SK-N-SH (cell line): ENCODE data around the gene ANKS1B. TPM values are rescaled to one million over a fixed set of nuclear protein-coding genes. Genes with fewer than 3 reads are reported as not detected.

ENCODE experiments used
- CTCF ChIA-PET: fragments of 300-600, 350-600 bp; formaldehyde crosslinking; extraction: SDS; loops from one replicate; lab custom pipeline; 2021; lab: Yijun Ruan, JAX
- POLR2A ChIA-PET: fragments of 350-600 bp; sonication (Branson Sonifier 250); formaldehyde crosslinking; extraction: SDS; loops from one replicate; lab custom pipeline; 2020; ENCODE audit warnings: antibody characterized with exemption, inconsistent platforms; lab: Yijun Ruan, JAX
- DNase-seq: peaks from one replicate; pipeline ENCODE4 v3.0.0; 2012
- H2AFZ ChIP-seq: fragments of 200-600 bp; sonication (generic); 2 replicates; pipeline ENCODE4 v1.8.1; 2016; ENCODE audit warnings: antibody characterized with exemption, mild to moderate bottlenecking, low read depth
- H3F3A ChIP-seq: fragments of 200-600 bp; sonication (generic); replicated peaks from 2 replicates; pipeline ENCODE3; 2016; ENCODE audit warnings: antibody characterized with exemption, mild to moderate bottlenecking; ENCODE audit not compliant: insufficient read depth
- H3K27ac ChIP-seq, 2 experiments: fragments of 200-500 bp in 1 of 2; fragments of 200-600 bp in 1 of 2; sonication (Bioruptor generic) in 1 of 2; sonication (generic), shearing (Covaris generic) in 1 of 2; 2 replicates each; pipeline versions ENCODE4 v1.5.1 to v1.6.1; 2014 to 2016; ENCODE audit warnings: low read depth in 2 of 2, inconsistent platforms in 1 of 2, low read length in 1 of 2, mild to moderate bottlenecking in 1 of 2, mixed read lengths in 1 of 2
- H3K27me3 ChIP-seq: fragments of 200-600 bp; sonication (generic), shearing (Covaris generic); 2 replicates; pipeline ENCODE4 v1.6.1; 2016; ENCODE audit warnings: mixed run types; ENCODE audit not compliant: insufficient read depth
- H3K36me3 ChIP-seq, 2 experiments: fragments of 200-500 bp in 1 of 2; fragments of 200-600 bp in 1 of 2; sonication (Bioruptor generic) in 1 of 2; sonication (generic) in 1 of 2; replicated peaks in 1 of 2; 2 replicates each; pipeline versions ENCODE3 to v1.5.1; 2014 to 2016; ENCODE audit warnings: low read length in 1 of 2, mild to moderate bottlenecking in 1 of 2; ENCODE audit not compliant: insufficient read depth in 2 of 2, control insufficient read depth in 1 of 2
- H3K4me1 ChIP-seq, 2 experiments: fragments of 200-500 bp in 1 of 2; fragments of 200-600 bp in 1 of 2; sonication (Bioruptor generic) in 1 of 2; sonication (generic), shearing (Covaris generic) in 1 of 2; 2 replicates each; pipeline versions ENCODE4 v1.5.1 to v1.6.1; 2014 to 2016; ENCODE audit warnings: low read depth in 1 of 2, low read length in 1 of 2, mixed run types in 1 of 2; ENCODE audit not compliant: insufficient read depth in 2 of 2, control insufficient read depth in 1 of 2
- H3K4me2 ChIP-seq: fragments of 200-600 bp; sonication (generic), shearing (Covaris generic); 2 replicates; pipeline ENCODE4 v1.6.1; 2017; ENCODE audit warnings: mixed run types
- H3K4me3 ChIP-seq, 2 experiments: fragments of 200-500 bp in 1 of 2; fragments of 200-600 bp in 1 of 2; sonication (Bioruptor generic) in 1 of 2; sonication (generic), shearing (Covaris generic) in 1 of 2; 2 replicates each; pipeline versions ENCODE4 v1.5.1 to v1.8.1; 2014 to 2016; ENCODE audit warnings: low read depth in 2 of 2, inconsistent platforms in 1 of 2, low read length in 1 of 2, mild to moderate bottlenecking in 1 of 2, mixed read lengths in 1 of 2, moderate library complexity in 1 of 2
- H3K79me2 ChIP-seq: fragments of 200-600 bp; sonication (generic); 2 replicates; pipeline ENCODE4 v1.8.1; 2017; ENCODE audit warnings: mild to moderate bottlenecking; ENCODE audit not compliant: insufficient read depth
- H3K9ac ChIP-seq: fragments of 200-600 bp; sonication (generic); 2 replicates; pipeline ENCODE4 v1.6.1; 2017; ENCODE audit warnings: mixed run types
- H3K9me2 ChIP-seq: fragments of 200-600 bp; sonication (generic); 2 replicates; pipeline ENCODE4 v1.6.1; 2017; ENCODE audit warnings: mixed run types
- H3K9me3 ChIP-seq: fragments of 200-600 bp; sonication (generic); 2 replicates; pipeline ENCODE4 v1.6.1; 2017; ENCODE audit warnings: mixed run types, mild to moderate bottlenecking, moderate library complexity
- H4K20me1 ChIP-seq: fragments of 200-600 bp; sonication (generic); 2 replicates; pipeline ENCODE4 v1.6.1; 2017; ENCODE audit warnings: mild to moderate bottlenecking, mixed run types; ENCODE audit not compliant: insufficient read depth
- ELF1 ChIP-seq: IDR thresholded peaks from 2 replicates; pipeline ENCODE4 v1.4.0; 2012
- EZH2phosphoT487 ChIP-seq: fragments of 200-600 bp; sonication (generic); IDR thresholded peaks from 2 replicates; pipeline ENCODE4 v1.6.1; 2017; ENCODE audit warnings: low read depth, mixed run types, mild to moderate bottlenecking, antibody characterized with exemption, moderate library complexity, borderline replicate concordance
- FOXJ3 ChIP-seq: sonication (generic); formaldehyde crosslinking; IDR thresholded peaks from 2 replicates; pipeline ENCODE4 v1.5.1; 2020; ENCODE audit warnings: mild to moderate bottlenecking, missing genetic modification reagents
- IRF3 ChIP-seq: fragments of 150-350 bp; IDR thresholded peaks from 2 replicates; pipeline ENCODE4 v1.6.1; 2016; ENCODE audit warnings: mild to moderate bottlenecking, low read depth, low read length
- JUND ChIP-seq: IDR thresholded peaks from 2 replicates; pipeline ENCODE4 v1.4.0; 2012
- MEF2A ChIP-seq: IDR thresholded peaks from 2 replicates; pipeline ENCODE4 v1.4.0; 2012; ENCODE audit warnings: low read depth, borderline replicate concordance
- MXI1 ChIP-seq: IDR thresholded peaks from 2 replicates; pipeline ENCODE4 v1.6.1; 2012; ENCODE audit warnings: mild to moderate bottlenecking, low read depth, low read length, improper control_type of control experiment
- NRF1 ChIP-seq: IDR thresholded peaks from 2 replicates; pipeline ENCODE4 v1.6.1; 2012; ENCODE audit warnings: low read depth, mild to moderate bottlenecking, low read length
- RAD21 ChIP-seq: IDR thresholded peaks from 2 replicates; pipeline ENCODE4 v1.6.1; 2012; ENCODE audit warnings: mild to moderate bottlenecking, low read length
- REST ChIP-seq: IDR thresholded peaks from 2 replicates; pipeline ENCODE4 v1.6.1; 2012; ENCODE audit warnings: mild to moderate bottlenecking, low read depth, low read length, moderate library complexity
- RFX5 ChIP-seq: IDR thresholded peaks from 2 replicates; pipeline ENCODE4 v1.6.1; 2012; ENCODE audit warnings: mild to moderate bottlenecking, improper control_type of control experiment, low read length
- SIN3A ChIP-seq: IDR thresholded peaks from 2 replicates; pipeline ENCODE4 v1.6.1; 2012; ENCODE audit warnings: low read depth, mild to moderate bottlenecking, low read length, moderate library complexity, borderline replicate concordance
- TAF1 ChIP-seq: IDR thresholded peaks from 2 replicates; pipeline ENCODE4 v1.6.1; 2012; ENCODE audit warnings: low read depth, mild to moderate bottlenecking, low read length, moderate library complexity, borderline replicate concordance
- TCF12 ChIP-seq: IDR thresholded peaks from 2 replicates; pipeline ENCODE4 v1.4.0; 2012
- TEAD4 ChIP-seq: IDR thresholded peaks from 2 replicates; pipeline ENCODE4 v1.4.0; 2012; ENCODE audit warnings: mild to moderate bottlenecking, borderline replicate concordance; ENCODE audit not compliant: insufficient read depth
- WGBS: methylation state at CpG from one replicate; pipeline ENCODE4 v1.1.6; 2017; ENCODE audit warnings: low lambda C conversion rate; 5-methylcytosine and 5-hydroxymethylcytosine counted together
- polyA plus RNA-seq, 3 experiments: library from polyadenylated mRNA; depleted of rRNA; stranded (reverse); fragments of >200 nt; gene quantifications; 2 replicates each; pipeline ENCODE4 v1.2.3, GENCODE V29; 2012
- TF ChIP-seq, protein P1 (sequence below): IDR thresholded peaks from 2 replicates; pipeline ENCODE4; 2012

The ANKS1B gene
- polyA plus RNA-seq, 1 of the 3 experiments (the other 2 are of a cell fraction), result 1.8 TPM

DNA sequence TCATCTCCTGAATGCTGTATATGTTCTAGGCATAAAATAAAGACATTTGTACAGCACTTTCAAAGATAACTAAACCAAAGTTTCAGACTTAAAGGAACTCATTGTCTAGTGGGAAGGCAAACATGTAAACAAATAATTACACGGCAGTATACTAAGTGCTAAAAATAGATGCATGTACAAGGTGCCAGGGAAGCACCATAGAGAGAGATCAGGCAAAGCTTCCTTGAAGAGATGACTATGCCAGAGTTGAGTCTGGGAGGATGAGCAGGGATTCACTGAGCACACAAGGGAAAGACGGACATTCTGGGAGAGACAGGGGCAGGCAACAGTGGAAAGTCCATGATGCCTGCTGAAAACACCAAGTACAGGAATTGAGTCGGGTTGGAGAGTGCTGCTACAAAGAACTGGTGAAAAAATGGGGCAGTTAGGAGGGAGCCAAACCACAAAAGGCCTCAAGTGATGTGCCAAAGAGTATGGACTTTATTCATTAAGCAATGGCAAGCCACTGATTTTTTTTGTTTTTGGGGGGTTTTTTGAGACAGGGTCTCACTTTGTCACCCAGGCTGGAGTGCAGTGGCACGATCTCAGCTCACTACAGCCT, 26.8 kb downstream of the ANKS1B start:
- H3K9me2 ChIP-seq, result no peaks in the 10 kb centered on the region
- ChIA-PET POLR2A (no interaction called here), CTCF (no interaction called here)
- 55% methylated on average over 3 of the region's 4 CpGs for WGBS
- H4K20me1 ChIP-seq, result no peaks in the 10 kb centered on the region
- no peak overlapping the region for H2AFZ ChIP-seq
- H3K9ac ChIP-seq, result no peak overlapping the region
- no peak overlapping the region for H3K4me2 ChIP-seq
- no peaks in the 10 kb centered on the region for H3K27me3 ChIP-seq
- no peaks in the 10 kb centered on the region for H3K79me2 ChIP-seq
- no peaks in the 10 kb centered on the region for H3K36me3 ChIP-seq
- TF ChIP-seq, protein P1, sequence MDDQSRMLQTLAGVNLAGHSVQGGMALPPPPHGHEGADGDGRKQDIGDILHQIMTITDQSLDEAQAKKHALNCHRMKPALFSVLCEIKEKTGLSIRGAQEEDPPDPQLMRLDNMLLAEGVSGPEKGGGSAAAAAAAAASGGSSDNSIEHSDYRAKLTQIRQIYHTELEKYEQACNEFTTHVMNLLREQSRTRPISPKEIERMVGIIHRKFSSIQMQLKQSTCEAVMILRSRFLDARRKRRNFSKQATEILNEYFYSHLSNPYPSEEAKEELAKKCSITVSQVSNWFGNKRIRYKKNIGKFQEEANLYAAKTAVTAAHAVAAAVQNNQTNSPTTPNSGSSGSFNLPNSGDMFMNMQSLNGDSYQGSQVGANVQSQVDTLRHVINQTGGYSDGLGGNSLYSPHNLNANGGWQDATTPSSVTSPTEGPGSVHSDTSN, result no peak
- no peak for TF ChIP-seq EZH2phosphoT487
- no peak for TF ChIP-seq SIN3A
- TF ChIP-seq NRF1, result no peak
- TF ChIP-seq REST, result no peak
- TF ChIP-seq JUND, result no peak
- H3K27ac ChIP-seq, result no peak overlapping the region
- H3K9me3 ChIP-seq, result no peaks in the 10 kb centered on the region
- no peak overlapping the region for H3K4me3 ChIP-seq
- no peaks in the 10 kb centered on the region for H3F3A ChIP-seq
- no peak for DNase-seq
- H3K4me1 ChIP-seq, result peaks cover 6 to 9% of the 10 kb centered on the region in 2 experiments; a peak in 3 of 4 replicates

DNA sequence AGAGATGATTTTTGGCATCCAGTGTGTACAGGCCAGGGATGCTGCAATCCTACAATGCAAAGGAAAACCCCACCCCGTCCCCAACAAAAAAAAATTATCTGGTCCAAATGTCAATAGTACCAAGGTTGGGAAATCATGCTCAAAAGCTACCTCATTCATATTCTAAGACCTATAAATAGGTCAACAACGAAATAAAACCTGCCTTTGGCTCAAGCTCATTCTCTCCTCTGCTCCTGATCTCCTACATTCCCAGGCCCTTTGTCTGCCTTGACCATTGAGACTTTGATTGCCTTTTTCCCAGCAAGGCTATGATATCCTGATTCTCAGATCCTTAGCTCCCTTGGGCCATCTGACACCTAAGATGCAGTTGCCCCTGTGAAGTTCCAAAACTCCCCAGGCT, 30.0 kb downstream of the ANKS1B start:
- H3K27me3 ChIP-seq, result no peaks in the 10 kb centered on the region
- POLR2A ChIA-PET, result no interaction called here
- CTCF ChIA-PET, result interaction anchor here (0.9 kb wide), 1 partner anchor 12 kb away, joined by 3 read pairs; no protein-coding TSS in a partner anchor
- H4K20me1 ChIP-seq, result no peaks in the 10 kb centered on the region
- H3K9ac ChIP-seq, result no peak overlapping the region
- H2AFZ ChIP-seq, result no peak overlapping the region
- H3K4me3 ChIP-seq, result no peak overlapping the region
- H3K9me2 ChIP-seq, result no peaks in the 10 kb centered on the region
- no peak for DNase-seq
- H3K79me2 ChIP-seq, result no peaks in the 10 kb centered on the region
- 47% methylated on average over 2 of the region's 2 CpGs for WGBS
- TF ChIP-seq MEF2A, result no peak
- no peak for TF ChIP-seq RAD21
- TF ChIP-seq RFX5, result no peak
- no peak for TF ChIP-seq IRF3
- no peak for TF ChIP-seq MXI1
- no peak for TF ChIP-seq ELF1
- TF ChIP-seq FOXJ3 (CRISPR knock-in tag), result no peak
- no peak for TF ChIP-seq TEAD4
- no peak for TF ChIP-seq TCF12
- no peak for TF ChIP-seq TAF1
- TF ChIP-seq, all 33 proteins: peak for 0
- peaks cover 2 to 3% of the 10 kb centered on the region in 2 experiments; a peak in 3 of 4 replicates for H3K4me1 ChIP-seq
- no peaks in the 10 kb centered on the region for H3K36me3 ChIP-seq
- no peak overlapping the region for H3K4me2 ChIP-seq
- no peaks in the 10 kb centered on the region for H3F3A ChIP-seq
- no peaks in the 10 kb centered on the region for H3K9me3 ChIP-seq
- no peak overlapping the region for H3K27ac ChIP-seq
